Prostate gland (tissue), 2 donors: Measurements from ENCODE around the gene HOXB7. TPM values are rescaled to one million over a fixed set of nuclear protein-coding genes. Genes with fewer than 3 reads are reported as not detected.

Experiments
- DNase-seq: peaks from one replicate; pipeline ENCODE4 v3.0.0-alpha.2; 2019; ENCODE audit warnings: low spot score
- H3K27ac ChIP-seq, 2 donors: fragments of 200-600 bp; sonication (generic); 2 replicates each; pipeline ENCODE4 v1.5.1; 2017 to 2019
- H3K27me3 ChIP-seq: fragments of 200-600 bp; sonication (generic); replicated peaks from 2 replicates; pipeline ENCODE4 v1.5.1; 2019; ENCODE audit not compliant: insufficient read depth
- H3K36me3 ChIP-seq, 2 donors: fragments of 200-600 bp; sonication (generic); 1 replicate in 1 of 2; 2 replicates in 1 of 2; pipeline versions ENCODE4 v1.5.1 to v1.8.1; 2017 to 2019
- H3K4me1 ChIP-seq: fragments of 200-600 bp; sonication (generic); replicated peaks from 2 replicates; pipeline ENCODE4 v1.5.1; 2019
- H3K4me3 ChIP-seq, 2 donors: fragments of 200-600 bp; sonication (generic); 2 replicates each; pipeline ENCODE4 v1.5.1; 2017 to 2019
- H3K9me3 ChIP-seq: fragments of 200-600 bp; sonication (generic); 2 replicates; pipeline ENCODE4 v1.5.1; 2017
- POLR2A ChIP-seq: fragments of 450-650 bp; IDR thresholded peaks from one replicate; pipeline ENCODE4 v1.6.1; 2016; ENCODE audit warnings: antibody characterized with exemption, mild to moderate bottlenecking
- POLR2AphosphoS5 ChIP-seq: sonication (generic); formaldehyde crosslinking; IDR thresholded peaks from one replicate; pipeline ENCODE4 v1.6.1; 2017; ENCODE audit warnings: antibody characterized with exemption
- WGBS: methylation state at CpG from one replicate; pipeline ENCODE4 v1.1.5; 2018; 5-methylcytosine and 5-hydroxymethylcytosine counted together
- intact Hi-C: fragments of 100-400 bp; cut with DNase I; formaldehyde crosslinking; loops from one replicate; pipeline ENCODE4 v1.14.2; 2022
- total RNA-seq, 2 donors: library from RNA; depleted of rRNA; stranded (reverse); fragments of >200 nt; gene quantifications; one replicate each; pipeline ENCODE4 v1.1.0, GENCODE V29; 2016
- TF ChIP-seq, protein P1 (sequence below), 4 experiments: fragments of 200-600 bp in 2 of 4; fragments of 450-650 bp in 2 of 4; sonication (generic) in 2 of 4; IDR thresholded peaks; 1 replicate in 3 of 4; 2 replicates in 1 of 4; pipeline ENCODE4 v1.5.1; 2016 to 2019; ENCODE audit warnings: antibody characterized with exemption in 4 of 4, mild to moderate bottlenecking in 2 of 4, moderate library complexity in 2 of 4

HOXB7 gene
- total RNA-seq, 2 donors from 2014 or later = 0.73 to 3.4 TPM

DNA sequence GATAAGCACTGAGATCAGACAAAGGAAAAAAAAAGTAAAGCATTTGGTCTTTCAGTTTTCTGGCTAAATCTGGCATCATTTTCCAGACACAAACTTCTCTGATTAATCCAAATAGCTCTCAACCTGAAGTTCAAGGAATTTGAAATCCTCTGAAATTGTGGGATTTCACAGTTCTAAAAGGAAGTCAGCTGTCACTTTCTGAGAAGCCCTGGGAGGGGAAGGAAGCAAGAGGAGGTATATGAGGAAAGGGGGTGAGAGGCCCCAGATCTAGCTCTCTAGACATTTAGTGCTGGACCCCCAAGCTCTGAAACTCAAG, 32.8 kb upstream of the HOXB7 start:
- Histone ChIP-seq H3K27ac (no peak overlapping the region), H3K4me1 (no peaks in the 10 kb centered on the region), H3K9me3 (no peaks in the 10 kb centered on the region), H3K27me3 (peaks cover 15% of the 10 kb centered on the region), H3K4me3 (no peak overlapping the region), H3K36me3 (no peaks in the 10 kb centered on the region)
- TF ChIP-seq POLR2A (no peak), POLR2AphosphoS5 (no peak)
- TF ChIP-seq, protein P1, sequence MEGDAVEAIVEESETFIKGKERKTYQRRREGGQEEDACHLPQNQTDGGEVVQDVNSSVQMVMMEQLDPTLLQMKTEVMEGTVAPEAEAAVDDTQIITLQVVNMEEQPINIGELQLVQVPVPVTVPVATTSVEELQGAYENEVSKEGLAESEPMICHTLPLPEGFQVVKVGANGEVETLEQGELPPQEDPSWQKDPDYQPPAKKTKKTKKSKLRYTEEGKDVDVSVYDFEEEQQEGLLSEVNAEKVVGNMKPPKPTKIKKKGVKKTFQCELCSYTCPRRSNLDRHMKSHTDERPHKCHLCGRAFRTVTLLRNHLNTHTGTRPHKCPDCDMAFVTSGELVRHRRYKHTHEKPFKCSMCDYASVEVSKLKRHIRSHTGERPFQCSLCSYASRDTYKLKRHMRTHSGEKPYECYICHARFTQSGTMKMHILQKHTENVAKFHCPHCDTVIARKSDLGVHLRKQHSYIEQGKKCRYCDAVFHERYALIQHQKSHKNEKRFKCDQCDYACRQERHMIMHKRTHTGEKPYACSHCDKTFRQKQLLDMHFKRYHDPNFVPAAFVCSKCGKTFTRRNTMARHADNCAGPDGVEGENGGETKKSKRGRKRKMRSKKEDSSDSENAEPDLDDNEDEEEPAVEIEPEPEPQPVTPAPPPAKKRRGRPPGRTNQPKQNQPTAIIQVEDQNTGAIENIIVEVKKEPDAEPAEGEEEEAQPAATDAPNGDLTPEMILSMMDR (IDR thresholded peaks at IDR 0.05) = no peak
- no peak for DNase-seq
- intact Hi-C loops = no loop called here

DNA sequence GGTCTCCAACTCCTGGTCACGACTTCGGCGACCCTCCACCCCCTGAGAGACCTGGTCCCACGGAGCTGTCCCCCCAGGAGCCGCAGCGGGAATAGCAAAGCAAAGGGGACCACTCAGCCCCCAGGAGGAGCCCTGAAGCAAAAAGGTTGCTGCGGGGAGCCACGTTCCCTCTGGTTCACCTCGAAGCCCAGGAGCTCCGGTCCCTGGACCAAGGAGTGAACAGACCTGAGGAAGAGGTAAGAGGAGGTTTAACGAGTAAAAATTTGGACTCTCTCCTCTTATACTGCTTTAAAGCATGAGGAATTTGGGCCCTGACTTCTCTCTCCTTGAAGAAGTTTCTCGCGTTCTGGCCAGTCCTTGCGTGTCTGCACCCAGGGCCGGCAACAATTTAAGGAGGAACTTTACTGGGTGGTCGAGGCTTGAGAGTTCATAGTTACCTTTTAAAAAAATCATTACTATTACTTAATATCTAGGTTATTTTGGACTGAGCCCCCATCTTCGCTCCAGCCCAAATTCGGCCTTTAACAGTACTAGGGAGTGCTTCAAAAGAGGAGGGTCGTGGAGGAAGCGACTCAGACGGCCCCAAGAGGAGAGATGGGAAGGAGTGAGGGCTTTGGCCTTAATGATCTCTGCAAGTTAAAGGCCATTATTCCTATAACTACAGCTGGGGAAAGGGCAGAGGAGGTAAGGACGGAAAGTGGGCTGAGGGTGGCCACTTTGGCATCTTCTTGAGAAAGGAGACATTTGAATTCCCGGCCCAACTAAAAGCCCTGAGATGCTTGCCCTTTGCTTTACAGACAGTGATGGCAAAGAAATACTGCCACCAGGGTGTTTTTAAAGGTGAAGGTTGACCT, 32.3 kb upstream of the HOXB7 start:
- peaks cover 15% of the 10 kb centered on the region for H3K27me3 ChIP-seq
- 56% methylated on average over 23 of the region's 23 CpGs for WGBS
- no peaks in the 10 kb centered on the region for H3K9me3 ChIP-seq
- H3K27ac ChIP-seq = no peak overlapping the region
- TF ChIP-seq POLR2AphosphoS5 (no peak), POLR2A (no peak)
- TF ChIP-seq, protein P1 (IDR thresholded peaks at IDR 0.05) = no peak
- intact Hi-C loops = no loop called here
- H3K36me3 ChIP-seq = no peaks in the 10 kb centered on the region
- H3K4me3 ChIP-seq = no peak overlapping the region
- no peak for DNase-seq
- no peaks in the 10 kb centered on the region for H3K4me1 ChIP-seq

DNA sequence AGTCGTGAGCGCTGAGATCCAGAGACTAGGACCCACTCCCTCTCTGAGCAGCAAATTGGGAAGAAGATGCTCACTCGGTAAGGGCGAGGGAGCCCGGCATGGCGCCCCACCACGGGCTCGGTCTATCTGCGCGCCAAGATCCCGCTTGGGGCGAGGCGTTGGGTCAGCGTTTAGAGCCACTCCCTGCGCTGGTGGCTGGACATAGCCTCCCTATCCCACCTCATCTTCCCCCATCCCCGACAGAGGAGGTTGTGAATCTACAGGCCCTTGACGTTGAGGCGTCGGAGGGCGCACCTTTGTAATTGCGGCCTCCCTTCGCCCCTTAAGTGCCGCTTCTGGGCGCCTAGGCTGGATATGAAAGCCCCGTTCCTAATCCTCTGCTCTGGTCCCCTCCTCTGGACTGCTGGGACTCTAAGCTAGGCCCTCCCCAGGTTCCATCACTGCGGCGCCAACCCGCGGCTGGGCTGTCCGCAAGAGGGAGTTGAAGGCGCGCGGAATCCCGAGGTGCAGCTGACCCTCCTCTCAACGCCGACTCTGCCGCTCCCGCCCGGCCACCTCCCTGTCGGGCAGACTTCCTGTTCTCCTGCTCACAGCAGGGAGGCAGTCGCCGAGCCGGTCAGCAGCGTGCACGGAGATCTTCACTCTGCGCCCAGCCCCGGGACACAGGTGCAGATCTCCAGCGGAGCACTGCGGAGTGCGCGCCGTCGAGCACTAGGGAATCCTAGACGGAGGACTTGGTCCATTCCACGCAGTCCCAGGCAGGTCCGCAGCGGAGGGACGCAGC, 31.4 kb upstream of the HOXB7 start:
- no peak overlapping the region for H3K27ac ChIP-seq
- H3K4me3 ChIP-seq = no peak overlapping the region
- DNase-seq = no peak
- intact Hi-C loops = no loop called here
- H3K36me3 ChIP-seq = no peaks in the 10 kb centered on the region
- no peaks in the 10 kb centered on the region for H3K4me1 ChIP-seq
- H3K9me3 ChIP-seq = no peaks in the 10 kb centered on the region
- TF ChIP-seq POLR2A (no peak), POLR2AphosphoS5 (no peak)
- TF ChIP-seq, protein P1 (IDR thresholded peaks at IDR 0.05) = no peak
- WGBS = 34% methylated on average over 56 of the region's 58 CpGs
- H3K27me3 ChIP-seq = peaks cover 22% of the 10 kb centered on the region

DNA sequence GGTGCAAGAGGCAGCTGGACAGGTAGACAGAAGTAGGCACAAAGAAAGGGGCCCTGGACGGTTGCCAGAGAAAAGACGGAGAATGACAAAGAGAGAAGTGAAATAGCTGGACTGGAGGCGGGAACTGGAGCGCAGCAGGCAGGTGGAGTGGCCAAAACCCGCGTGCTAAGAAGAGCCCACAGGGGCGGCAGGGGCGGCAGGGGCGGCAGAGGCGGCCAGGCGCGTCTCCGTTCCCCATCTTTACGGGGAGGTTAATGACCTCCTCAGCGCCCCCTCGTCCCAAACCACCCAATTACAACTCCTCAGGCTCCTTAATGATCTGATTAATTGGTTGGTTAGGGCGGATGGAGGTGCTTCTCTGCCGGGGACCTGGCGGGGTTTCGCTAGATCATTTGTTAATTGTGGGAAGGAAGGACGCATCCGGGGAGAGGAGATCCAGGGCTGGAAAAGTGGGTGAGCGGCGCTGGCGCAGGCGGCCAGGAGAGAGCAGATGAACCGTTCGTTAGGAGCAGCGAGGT, 30.8 kb upstream of the HOXB7 start:
- H3K4me1 ChIP-seq = no peaks in the 10 kb centered on the region
- DNase-seq = no peak
- H3K9me3 ChIP-seq = no peaks in the 10 kb centered on the region
- no peak overlapping the region for H3K4me3 ChIP-seq
- no peak for TF ChIP-seq POLR2A
- TF ChIP-seq, protein P1 (IDR thresholded peaks at IDR 0.05) = no peak
- no peak for TF ChIP-seq POLR2AphosphoS5
- H3K27me3 ChIP-seq = peaks cover 21% of the 10 kb centered on the region
- 36% methylated on average over 29 of the region's 29 CpGs for WGBS
- intact Hi-C loops = no loop called here
- no peak overlapping the region for H3K27ac ChIP-seq
- H3K36me3 ChIP-seq = no peaks in the 10 kb centered on the region
